Urinary bladder (tissue), 4 donors: ENCODE measurements around the gene ATP2A3. TPM values are rescaled to one million over a fixed set of nuclear protein-coding genes. Genes with fewer than 3 reads are reported as not detected.

Experiments
- DNase-seq: peaks from one replicate; pipeline ENCODE4 v3.0.0-alpha.2; 2015; ENCODE audit errors: extremely low spot score
- H3K27ac ChIP-seq: one replicate; pipeline ENCODE4 v1.5.1; 2013; ENCODE audit warnings: low read depth, mild to moderate bottlenecking, moderate library complexity
- H3K36me3 ChIP-seq: one replicate; pipeline ENCODE4 v1.6.1; 2013; ENCODE audit warnings: mild to moderate bottlenecking, moderate library complexity; ENCODE audit not compliant: insufficient read depth
- H3K4me1 ChIP-seq: one replicate; pipeline ENCODE4 v1.6.1; 2013; ENCODE audit warnings: mild to moderate bottlenecking, moderate library complexity; ENCODE audit not compliant: insufficient read depth
- H3K4me3 ChIP-seq: one replicate; pipeline ENCODE4 v1.5.1; 2013; ENCODE audit warnings: low read depth, low read length
- WGBS: extraction: QIAGEN DNeasy Blood & Tissue Kit; methylation state at CpG from one replicate; pipeline ENCODE4 v1.1.7; 2013; 5-methylcytosine and 5-hydroxymethylcytosine counted together
- polyA plus RNA-seq: library from polyadenylated mRNA; stranded (reverse); fragments of 200-250 nt; gene quantifications from one replicate; pipeline ENCODE4 v1.2.3, GENCODE V29; 2013
- total RNA-seq: library from RNA; depleted of rRNA; stranded (reverse); fragments of >200 nt; gene quantifications from one replicate; pipeline ENCODE4 v1.2.3, GENCODE V29; 2014
- donor health status: healthy with polysubstance abuse.
- donor health status: healthy.

Gene ATP2A3
- total and polyA plus RNA-seq, 2 donors: 7.1 to 28.1 TPM

DNA sequence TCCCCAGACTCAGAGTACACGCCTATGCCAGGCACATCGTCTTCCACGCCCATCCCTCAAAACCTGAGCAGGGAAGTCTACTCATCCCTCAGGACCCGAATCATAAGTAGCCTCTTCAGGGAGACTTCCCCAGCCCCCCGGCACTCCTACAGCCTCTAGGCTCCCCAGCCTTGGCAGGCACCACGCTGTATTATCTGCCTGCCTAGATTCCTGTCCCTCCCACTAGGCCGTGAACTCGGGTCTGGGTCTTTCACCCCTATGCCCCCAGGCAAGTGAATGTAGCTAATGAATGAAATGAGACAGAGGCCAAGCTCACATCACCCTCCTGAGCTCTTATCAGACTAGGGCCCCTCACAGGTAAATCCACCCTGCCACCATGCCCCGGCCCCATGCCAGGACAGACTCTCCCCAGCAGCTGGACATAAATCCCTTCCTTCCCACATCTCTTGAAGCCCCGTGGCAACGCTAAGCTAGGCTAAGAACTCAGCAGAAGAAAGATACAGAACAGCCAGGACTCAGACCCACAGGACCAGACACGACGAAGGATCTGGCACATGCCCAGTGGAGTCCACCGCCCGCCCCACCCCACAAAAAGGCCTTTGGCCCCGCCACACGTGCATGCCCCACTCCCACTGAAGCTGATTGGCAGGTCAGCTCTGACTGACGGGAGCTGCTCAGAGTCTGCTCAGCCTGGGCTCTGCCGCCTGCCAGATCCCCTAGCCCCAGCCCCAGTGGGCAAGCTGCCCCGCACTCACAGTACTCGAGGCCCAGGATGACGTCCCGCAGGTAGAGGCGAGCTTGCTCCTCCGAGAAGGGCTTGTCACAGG lies 84.4 kb downstream of the ATP2A3 start:
- 41% methylated on average over 25 of the region's 25 CpGs for WGBS
- no peaks in the 10 kb centered on the region for H3K4me1 ChIP-seq
- H3K27ac ChIP-seq: no peak overlapping the region
- no peak for DNase-seq
- peaks cover 2% of the 10 kb centered on the region for H3K36me3 ChIP-seq
- no peak overlapping the region for H3K4me3 ChIP-seq

DNA sequence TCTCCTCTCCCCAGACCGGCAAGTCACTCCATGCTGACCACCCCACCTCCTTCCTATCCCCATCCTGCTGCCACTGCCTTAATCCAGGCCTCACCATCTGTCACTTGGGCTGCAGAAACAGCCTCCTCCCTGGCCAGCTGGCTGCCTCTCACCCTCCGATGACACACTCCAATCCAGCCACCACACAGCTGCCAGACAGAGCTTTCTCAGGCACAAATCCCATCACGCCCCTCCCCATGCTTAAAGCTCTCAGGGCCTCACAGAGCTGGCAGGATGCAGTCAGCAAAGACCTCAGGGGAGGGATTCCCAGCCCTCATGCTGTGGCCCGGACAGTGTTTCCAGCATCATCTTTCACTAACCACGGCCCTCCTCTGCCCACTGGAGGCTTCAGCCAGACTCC lies 85.1 kb downstream of the ATP2A3 start:
- no peak for DNase-seq
- Histone ChIP-seq H3K36me3 (peaks cover 2% of the 10 kb centered on the region), H3K27ac (no peak overlapping the region), H3K4me3 (no peak overlapping the region), H3K4me1 (no peaks in the 10 kb centered on the region)
- WGBS: 32% methylated on average over 5 of the region's 5 CpGs

DNA sequence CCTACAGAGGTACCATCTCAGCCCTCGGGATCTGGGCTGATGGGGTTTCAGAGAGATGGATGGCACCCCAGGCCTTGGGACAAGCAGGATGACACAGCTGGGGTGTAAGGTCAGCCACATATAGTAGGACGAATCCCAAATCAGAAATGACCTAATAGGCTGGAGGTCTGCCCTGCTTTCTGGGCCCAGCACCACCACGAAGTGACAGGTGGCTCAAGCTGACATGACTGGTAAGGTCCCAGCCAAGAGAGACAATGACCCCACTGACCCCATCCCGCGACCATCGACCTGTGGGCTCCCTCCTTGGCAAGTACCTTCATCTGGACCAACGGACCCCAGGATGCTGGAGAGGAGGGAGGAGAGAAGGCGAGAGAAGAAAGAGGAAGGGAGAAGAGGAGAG lies 87.0 kb downstream of the ATP2A3 start:
- DNase-seq: no peak
- WGBS: 91% methylated on average over 8 of the region's 8 CpGs
- H3K27ac ChIP-seq: no peak overlapping the region
- no peaks in the 10 kb centered on the region for H3K36me3 ChIP-seq
- no peaks in the 10 kb centered on the region for H3K4me1 ChIP-seq
- H3K4me3 ChIP-seq: no peak overlapping the region

DNA sequence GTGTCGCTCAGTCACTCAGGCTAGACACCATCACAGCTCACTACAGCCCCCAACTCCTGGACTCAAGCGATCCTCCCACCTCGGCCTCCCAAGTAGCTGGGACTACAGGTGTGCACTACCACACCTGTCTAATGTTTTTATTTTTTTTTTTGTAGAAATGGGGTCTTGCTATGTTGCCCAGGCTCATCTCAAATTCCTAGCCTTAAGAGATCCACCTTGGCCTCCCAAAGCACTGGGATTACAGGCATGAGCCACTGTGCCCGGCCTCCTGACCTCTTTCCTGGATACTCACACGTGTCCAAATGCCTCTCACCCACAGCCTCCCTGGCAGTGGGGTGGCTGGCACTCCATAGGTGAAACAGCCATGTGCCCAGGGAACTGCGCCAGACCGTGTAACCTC lies 88.9 kb downstream of the ATP2A3 start:
- 94% methylated on average over 7 of the region's 7 CpGs for WGBS
- Histone ChIP-seq H3K36me3 (no peaks in the 10 kb centered on the region), H3K27ac (no peak overlapping the region), H3K4me1 (no peaks in the 10 kb centered on the region), H3K4me3 (no peak overlapping the region)
- DNase-seq: no peak

Other genes with a start within 250 kb of the ATP2A3 start
- gene HASPIN, start 240.5 kb downstream of the ATP2A3 start, total RNA-seq: 2.2 TPM
- 0.08 TPM for gene HASPIN, start 240.5 kb downstream of the ATP2A3 start, polyA plus RNA-seq
- gene ITGAE, start 163.2 kb downstream of the ATP2A3 start, total RNA-seq: 14.0 TPM
- 34.6 TPM for gene ITGAE, start 163.2 kb downstream of the ATP2A3 start, polyA plus RNA-seq
- 42.0 TPM for gene NCBP3, start 118.2 kb downstream of the ATP2A3 start, total RNA-seq
- 21.2 TPM for gene NCBP3, start 118.2 kb downstream of the ATP2A3 start, polyA plus RNA-seq
- 5.8 TPM for gene CAMKK1, start 71.4 kb downstream of the ATP2A3 start, total RNA-seq
- gene CAMKK1, start 71.4 kb downstream of the ATP2A3 start, polyA plus RNA-seq: 13.6 TPM
- gene P2RX1, start 48.0 kb downstream of the ATP2A3 start, total RNA-seq: 19.6 TPM
- 126 TPM for gene P2RX1, start 48.0 kb downstream of the ATP2A3 start, polyA plus RNA-seq
- gene ZZEF1, start 178.6 kb upstream of the ATP2A3 start, total RNA-seq: 44.5 TPM
- gene ZZEF1, start 178.6 kb upstream of the ATP2A3 start, polyA plus RNA-seq: 19.7 TPM
- 11.1 TPM for gene CYB5D2, start 178.8 kb upstream of the ATP2A3 start, total RNA-seq
- gene CYB5D2, start 178.8 kb upstream of the ATP2A3 start, polyA plus RNA-seq: 20.4 TPM